T follicular helper cell (primary cell): ENCODE measurements around the gene PDZD7.
"Not testable (repeated sequence)": the region's sequence is repeated elsewhere in the genome, so short reads cannot be mapped to it uniquely, and the experiment has no call there.

Experiments used
- DNase-seq: peaks from one replicate; pipeline ENCODE4 v3.0.0-alpha.2; 2020; ENCODE audit warnings: low read depth

The PDZD7 gene

GRCh38 chr10:100982916-100983830 is 47.8 kb downstream of the PDZD7 start:
- DNase-seq: no peak

GRCh38 chr10:100981178-100981772 is 49.7 kb downstream of the PDZD7 start:
- no peak for DNase-seq

GRCh38 chr10:100980711-100981110 is 50.2 kb downstream of the PDZD7 start:
- DNase-seq: no peak

DNA sequence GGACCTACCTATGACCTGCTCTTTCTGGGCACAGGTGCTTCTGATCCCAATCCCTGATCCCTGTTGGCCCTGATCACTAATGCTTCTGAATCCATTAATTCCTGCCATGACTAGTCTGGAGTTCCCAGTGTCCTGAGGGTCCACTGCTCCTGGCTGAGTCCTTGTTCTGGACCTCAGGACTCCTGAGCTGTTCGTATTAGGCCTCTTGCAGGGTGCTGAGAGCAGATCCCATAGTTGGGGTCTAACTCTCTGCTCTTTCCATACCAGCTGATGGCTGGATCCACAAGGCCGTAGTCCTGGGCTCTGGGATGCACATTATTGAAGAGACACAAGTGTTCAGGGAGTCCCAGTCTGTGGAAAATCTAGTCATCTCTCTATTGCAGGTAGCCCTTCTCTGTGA is 50.6 kb downstream of the PDZD7 start:
- DNase-seq: no peak

DNA sequence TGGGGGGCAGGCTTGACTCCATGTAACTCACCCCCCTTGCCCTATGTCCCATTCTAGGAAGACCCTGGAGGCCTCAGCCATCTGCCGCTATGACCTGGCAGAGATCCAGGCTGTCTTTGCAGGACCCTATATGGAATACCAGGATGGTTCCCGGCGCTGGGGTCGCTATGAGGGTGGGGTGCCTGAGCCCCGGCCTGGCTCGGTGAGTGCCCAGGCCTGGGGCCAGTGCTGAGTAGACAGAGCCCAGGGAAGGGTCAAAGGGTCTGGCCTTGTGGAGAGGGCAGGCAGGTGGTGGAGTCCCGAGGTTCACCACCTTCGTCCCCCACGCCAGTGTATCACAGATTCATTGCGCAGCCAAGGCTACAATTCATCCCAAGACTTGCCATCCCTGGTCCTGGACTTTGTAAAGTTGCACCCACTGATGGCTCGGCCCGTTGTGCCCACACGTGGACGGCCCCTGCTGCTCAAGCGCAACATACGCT is 51.1 kb downstream of the PDZD7 start:
- no peak for DNase-seq

- DNase-seq: no peak
Measured at GRCh38 chr10:100978901-100979195, 52.1 kb downstream of the PDZD7 start.

DNA sequence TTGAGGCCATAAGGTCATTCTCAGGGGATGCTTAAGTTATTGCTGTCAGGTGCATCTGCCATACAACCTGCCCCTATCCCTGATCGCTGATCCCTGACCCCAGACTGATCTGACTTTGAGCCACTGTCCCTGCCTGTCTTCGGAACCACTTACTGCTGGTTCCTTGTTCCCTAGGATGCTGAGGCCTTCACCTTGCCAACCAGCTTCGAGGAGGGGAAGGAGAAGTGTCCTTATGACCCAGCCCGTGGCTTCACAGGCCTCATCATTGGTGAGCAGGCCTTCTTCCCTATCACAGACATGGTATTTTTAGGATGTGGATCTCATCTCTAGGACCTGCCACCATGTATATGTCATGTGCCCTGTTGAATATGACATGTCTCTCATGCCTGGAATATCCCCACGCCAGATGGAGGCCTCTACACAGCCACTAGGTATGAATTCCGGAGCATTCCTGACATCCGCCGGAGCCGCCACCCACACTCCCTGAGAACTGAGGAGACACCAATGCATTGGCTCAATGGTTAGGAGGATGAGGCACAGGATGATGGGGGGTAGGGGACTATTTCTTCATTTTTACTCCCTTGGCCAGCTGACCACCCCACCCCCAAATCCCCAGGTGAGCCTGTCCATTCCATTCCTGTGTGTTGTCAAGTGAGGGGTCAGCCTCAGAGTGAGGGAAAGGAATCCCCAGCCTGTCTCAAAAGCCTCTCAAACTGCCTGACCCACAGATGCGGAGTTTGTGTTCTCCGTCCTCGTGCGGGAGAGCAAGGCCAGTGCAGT is 52.6 kb downstream of the PDZD7 start:
- DNase-seq: no peak

DNA sequence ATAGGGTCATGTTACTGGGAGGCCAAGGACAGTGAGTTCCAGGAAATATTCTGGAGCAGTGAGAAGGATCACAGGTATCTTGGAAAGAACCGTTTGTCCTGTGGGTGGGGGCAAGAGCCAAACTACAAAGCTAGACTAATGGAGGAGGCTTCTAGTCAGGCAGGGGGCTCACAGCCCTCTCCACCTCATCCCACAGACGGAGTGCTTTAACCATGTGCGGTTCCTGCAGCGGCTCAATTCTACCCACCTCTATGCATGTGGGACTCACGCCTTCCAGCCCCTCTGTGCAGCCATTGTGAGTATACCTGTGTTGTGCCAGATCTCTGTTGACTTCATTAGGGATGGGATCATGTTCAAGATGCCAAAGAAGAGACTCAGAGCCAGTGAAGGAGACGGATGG is 53.5 kb downstream of the PDZD7 start:
- DNase-seq: no peak

GRCh38 chr10:100976906-100977305 is 54.0 kb downstream of the PDZD7 start:
- no peak for DNase-seq

- not testable (repeated sequence) for DNase-seq
Measured at GRCh38 chr10:100975397-100975796, 55.5 kb downstream of the PDZD7 start.

DNA sequence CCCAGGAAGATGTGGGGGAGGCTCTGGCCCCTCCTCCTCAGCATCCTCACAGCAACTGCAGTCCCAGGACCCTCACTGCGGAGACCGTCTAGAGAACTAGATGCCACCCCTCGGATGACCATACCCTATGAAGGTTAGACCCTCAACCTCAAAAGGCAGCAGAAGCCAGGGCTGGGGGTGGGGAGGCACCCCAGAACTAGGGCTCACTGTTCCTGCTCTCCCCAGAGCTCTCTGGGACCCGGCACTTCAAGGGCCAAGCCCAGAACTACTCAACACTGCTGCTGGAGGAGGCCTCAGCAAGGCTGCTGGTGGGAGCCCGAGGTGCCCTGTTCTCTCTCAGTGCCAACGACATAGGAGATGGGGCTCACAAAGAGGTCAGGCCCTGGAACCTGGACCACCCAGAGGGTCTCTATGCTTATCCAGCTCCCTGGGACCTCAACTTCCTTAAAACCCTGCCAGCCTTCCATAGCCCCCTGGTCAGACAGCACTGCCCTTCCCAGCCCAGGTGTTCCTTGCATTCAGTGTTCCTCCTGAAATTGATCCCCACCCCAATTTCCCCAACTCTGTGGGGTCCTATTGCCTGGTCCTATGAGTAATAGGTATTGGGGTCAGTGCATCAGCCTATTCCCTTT is 57.9 kb downstream of the PDZD7 start:
- DNase-seq: no peak

GRCh38 chr10:100972115-100972903 is 58.6 kb downstream of the PDZD7 start:
- DNase-seq: no peak

DNA sequence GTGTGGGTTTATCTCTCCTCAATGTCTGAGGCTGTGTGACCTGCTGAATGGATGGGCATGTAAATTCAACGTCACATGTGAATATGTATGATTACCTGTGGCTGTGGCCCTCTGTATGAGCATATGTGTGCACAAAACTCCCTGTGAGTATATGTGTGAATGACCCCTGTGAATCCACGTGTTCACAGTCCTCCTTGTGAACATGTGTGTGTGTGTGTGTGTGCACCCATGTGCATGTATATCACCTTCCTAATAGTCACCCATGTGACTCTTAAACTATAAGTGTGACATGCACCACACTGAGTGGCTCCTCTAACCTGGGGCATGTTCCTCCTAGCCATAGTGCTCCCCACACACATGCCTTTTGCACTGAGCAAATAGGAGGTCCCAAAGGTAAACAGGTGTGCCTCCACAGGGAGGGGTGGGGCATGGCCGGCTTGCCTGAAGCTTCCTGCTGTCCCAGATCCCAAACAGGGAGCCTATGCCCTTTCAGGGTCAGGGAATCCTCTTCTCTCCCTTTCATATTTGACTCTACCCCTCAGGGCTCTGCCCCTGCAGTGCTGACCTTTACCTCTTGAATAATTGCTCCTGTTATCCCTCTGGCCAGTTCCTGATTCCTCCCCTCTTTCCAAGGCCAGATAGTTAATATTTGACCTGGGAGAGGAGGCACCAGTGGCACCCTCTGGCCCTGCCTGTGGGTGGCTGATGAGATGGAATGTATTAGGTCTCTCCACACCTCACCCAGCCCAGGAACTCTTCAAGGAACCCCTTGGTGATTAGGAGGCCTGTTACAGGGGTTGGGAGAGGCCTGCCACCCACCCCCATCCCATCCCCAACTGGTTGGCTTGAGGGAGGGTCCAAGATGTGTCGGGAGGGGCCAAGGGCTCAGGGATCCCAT is 59.8 kb downstream of the PDZD7 start:
- no peak for DNase-seq

DNA sequence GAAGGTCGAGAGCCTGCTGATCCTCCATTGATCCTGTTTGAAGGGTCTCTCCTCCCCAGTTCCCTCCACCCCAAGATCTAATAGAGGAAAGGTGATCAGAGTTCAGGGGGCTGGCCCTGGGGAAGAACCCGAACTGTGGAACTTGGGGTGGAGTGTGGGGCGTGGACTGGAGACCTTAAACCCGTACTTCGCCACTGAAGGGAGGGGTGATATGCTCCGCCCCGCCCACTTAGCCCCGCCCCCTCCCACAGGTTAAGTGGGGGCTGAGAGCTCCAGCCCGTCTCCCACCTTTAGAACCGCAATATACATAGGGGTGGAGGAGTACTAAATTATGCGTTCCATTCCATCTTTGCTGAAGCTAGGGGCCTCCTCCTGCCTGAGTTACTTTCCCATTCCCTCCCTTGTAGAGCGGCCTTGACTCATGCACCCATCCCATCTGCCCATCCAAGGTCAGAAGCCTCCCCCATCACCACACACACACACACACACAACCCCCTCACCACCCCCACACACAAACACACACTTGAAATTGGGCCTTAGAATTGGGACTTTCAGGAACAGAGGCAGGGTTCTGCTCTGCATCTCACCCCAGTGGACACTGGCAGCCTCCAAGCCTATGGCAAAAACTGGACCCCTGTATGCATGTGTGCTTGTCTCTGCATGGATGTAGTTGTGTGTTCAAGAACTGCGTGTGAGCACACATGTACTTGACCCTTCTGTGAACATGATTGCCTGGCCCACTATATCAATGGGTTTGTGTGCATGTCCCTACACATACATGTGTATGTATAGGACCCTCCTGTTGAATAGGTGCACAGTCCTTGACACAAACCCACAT is 60.6 kb downstream of the PDZD7 start:
- DNase-seq: peak; percentile 21

GRCh38 chr10:100969187-100970075 is 61.5 kb downstream of the PDZD7 start, which contains the start of gene SEMA4G:
Gene SEMA4G (plus strand): TSS chr10:100969504. CDS start chr10:100972913, 3,409 bp downstream.
- peak; percentile 18 for DNase-seq

DNA sequence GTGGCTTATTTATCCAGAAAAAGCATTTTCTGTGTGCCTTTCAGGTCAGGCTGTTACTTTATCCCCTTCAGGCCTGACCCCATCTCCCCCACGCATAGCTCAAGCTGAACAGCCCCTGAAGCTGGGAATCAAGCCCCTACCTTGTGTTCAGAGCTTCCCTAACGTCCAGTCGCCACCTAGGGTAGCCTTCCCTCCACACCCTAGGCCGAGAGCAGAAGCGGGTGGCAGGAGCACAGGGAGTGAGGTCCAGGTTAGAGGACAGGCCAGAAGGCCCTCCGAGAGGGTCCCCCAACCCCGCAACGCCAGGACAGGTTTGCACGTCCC is 62.1 kb downstream of the PDZD7 start:
- DNase-seq: no peak

- no peak for DNase-seq
Measured at GRCh38 chr10:100968062-100968736, 62.7 kb downstream of the PDZD7 start.

DNA sequence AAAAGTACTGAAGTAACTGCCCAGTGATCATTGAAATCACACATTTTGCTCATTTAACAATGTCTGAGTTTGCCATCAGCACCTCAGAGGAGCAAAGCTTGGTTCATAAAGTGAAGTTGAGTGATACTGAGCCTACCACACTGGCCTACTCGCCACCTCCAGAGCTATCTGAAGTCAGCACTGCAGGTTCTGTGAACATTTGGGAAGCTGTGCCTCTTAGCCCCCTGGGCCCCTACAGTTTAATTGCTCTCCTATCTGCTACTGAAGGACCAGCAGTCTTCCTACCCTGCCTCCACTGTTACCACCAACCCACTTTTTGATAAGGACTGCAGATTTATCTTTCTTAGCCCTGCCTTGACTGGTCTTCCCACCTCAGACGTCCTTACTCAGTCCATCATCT is 63.6 kb downstream of the PDZD7 start:
- no peak for DNase-seq
